Gastroesophageal sphincter (tissue), 3 donors: ENCODE measurements around the gene SIPA1.

Experiments
- EP300 ChIP-seq: sonication (generic); formaldehyde crosslinking; IDR thresholded peaks from one replicate; pipeline ENCODE4 v1.6.1; 2017; ENCODE audit warnings: antibody characterized with exemption, mild to moderate bottlenecking
- TF ChIP-seq, protein P1 (sequence below), 4 experiments: fragments of 200-600 bp in 2 of 4; fragments of 450-650 bp in 2 of 4; sonication (generic) in 1 of 4; IDR thresholded peaks; one replicate each; pipeline ENCODE4 v1.5.1; 2017 to 2019; ENCODE audit warnings: antibody characterized with exemption in 4 of 4, mild to moderate bottlenecking in 2 of 4, moderate library complexity in 2 of 4

DNA sequence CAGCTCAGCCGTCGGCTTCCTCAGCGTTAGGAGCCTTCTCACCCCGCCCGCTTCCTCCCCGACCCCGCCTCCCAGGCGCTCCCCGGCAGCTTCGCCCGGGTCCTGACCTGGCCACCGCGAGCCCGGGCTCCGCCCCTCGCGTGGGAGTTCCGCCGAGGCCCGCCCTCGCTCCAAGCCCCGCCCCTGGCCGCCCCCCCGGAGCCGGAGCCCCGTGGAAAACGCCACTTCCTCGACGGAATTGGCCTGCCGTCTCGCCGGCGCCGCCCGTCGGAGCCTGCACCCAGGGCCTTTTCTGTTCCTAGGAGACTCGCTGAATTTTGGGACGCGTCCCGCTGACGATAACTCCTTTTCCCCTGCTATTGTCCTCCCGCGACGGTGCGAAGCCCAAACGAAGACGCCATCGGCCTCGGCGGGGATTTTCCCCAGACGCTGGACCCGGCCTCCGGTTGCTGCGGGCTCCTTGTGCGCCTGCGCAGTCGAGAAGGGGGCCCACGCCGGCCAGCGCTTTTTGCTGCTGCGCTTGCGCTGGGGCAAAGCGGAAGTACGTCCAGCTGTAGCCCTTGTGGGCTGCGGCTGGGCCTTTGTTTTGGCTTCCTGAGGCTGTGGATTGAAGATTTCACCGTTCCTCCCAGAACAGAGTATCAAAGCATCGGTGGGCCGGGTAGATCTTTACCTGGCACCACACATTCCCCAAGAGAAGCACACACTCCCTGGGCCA lies 14.8 kb downstream of the SIPA1 start:
- TF ChIP-seq, protein P1, sequence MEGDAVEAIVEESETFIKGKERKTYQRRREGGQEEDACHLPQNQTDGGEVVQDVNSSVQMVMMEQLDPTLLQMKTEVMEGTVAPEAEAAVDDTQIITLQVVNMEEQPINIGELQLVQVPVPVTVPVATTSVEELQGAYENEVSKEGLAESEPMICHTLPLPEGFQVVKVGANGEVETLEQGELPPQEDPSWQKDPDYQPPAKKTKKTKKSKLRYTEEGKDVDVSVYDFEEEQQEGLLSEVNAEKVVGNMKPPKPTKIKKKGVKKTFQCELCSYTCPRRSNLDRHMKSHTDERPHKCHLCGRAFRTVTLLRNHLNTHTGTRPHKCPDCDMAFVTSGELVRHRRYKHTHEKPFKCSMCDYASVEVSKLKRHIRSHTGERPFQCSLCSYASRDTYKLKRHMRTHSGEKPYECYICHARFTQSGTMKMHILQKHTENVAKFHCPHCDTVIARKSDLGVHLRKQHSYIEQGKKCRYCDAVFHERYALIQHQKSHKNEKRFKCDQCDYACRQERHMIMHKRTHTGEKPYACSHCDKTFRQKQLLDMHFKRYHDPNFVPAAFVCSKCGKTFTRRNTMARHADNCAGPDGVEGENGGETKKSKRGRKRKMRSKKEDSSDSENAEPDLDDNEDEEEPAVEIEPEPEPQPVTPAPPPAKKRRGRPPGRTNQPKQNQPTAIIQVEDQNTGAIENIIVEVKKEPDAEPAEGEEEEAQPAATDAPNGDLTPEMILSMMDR (IDR thresholded peaks at IDR 0.05) = peak in 1 of 4 experiments; percentile 33
- no peak for TF ChIP-seq EP300
